Common myeloid progenitor, CD34-positive (primary cell): Measurements from ENCODE around the gene GSTO2.

Experiments used
- CTCF ChIA-PET: fragments of 350-600 bp; sonication (Branson Sonifier 250); formaldehyde crosslinking; loops from one replicate; lab custom pipeline; 2021; ENCODE audit warnings: antibody characterized with exemption; lab: Charles Lee
- POLR2A ChIA-PET: fragments of 350-600 bp; sonication (Branson Sonifier 250); formaldehyde crosslinking; loops from one replicate; lab custom pipeline; 2021; ENCODE audit warnings: antibody characterized with exemption; lab: Charles Lee
- DNase-seq, 3 donors: peaks; one replicate each; pipeline versions ENCODE4 v3.0.0 to v3.0.0-alpha.2; 2013
- H3K27ac ChIP-seq, 2 experiments: 1 replicate in 1 of 2; 2 replicates in 1 of 2; pipeline ENCODE4 v1.7.0; 2013; ENCODE audit warnings: inconsistent platforms in 2 of 2, low read length in 2 of 2, mild to moderate bottlenecking in 2 of 2, low read depth in 1 of 2, moderate library complexity in 1 of 2; ENCODE audit not compliant: severe bottlenecking in 2 of 2, insufficient read depth in 1 of 2, poor library complexity in 1 of 2
- H3K27me3 ChIP-seq, 5 experiments: replicated peaks in 2 of 5; 1 replicate in 3 of 5; 2 replicates in 2 of 5; pipeline versions ENCODE4 v1.6.1 to v1.7.0; 2013; ENCODE audit warnings: low read length in 4 of 5, mild to moderate bottlenecking in 2 of 5, moderate library complexity in 2 of 5, inconsistent platforms in 1 of 5; ENCODE audit not compliant: insufficient read depth in 5 of 5, control insufficient read depth in 4 of 5
- H3K36me3 ChIP-seq, 4 experiments: 1 replicate in 2 of 4; 2 replicates in 2 of 4; pipeline versions ENCODE4 v1.6.1 to v1.7.0; 2013; ENCODE audit warnings: low read length in 3 of 4, control low read depth in 1 of 4, mild to moderate bottlenecking in 1 of 4; ENCODE audit not compliant: control insufficient read depth in 4 of 4, insufficient read depth in 4 of 4
- H3K4me1 ChIP-seq, 4 experiments: 1 replicate in 3 of 4; 2 replicates in 1 of 4; pipeline versions ENCODE4 v1.6.1 to v1.7.1; 2013; ENCODE audit warnings: low read length in 3 of 4, mild to moderate bottlenecking in 3 of 4, control low read depth in 1 of 4, inconsistent platforms in 1 of 4, moderate library complexity in 1 of 4; ENCODE audit not compliant: control insufficient read depth in 4 of 4, insufficient read depth in 4 of 4; ENCODE audit errors: control extremely low read depth in 1 of 4
- H3K4me3 ChIP-seq, 7 experiments: 1 replicate in 4 of 7; 2 replicates in 3 of 7; pipeline versions ENCODE4 v1.5.1 to v1.7.0; 2013; ENCODE audit warnings: mild to moderate bottlenecking in 7 of 7, low read length in 6 of 7, moderate library complexity in 6 of 7, inconsistent platforms in 2 of 7, low read depth in 2 of 7, control low read depth in 1 of 7; ENCODE audit not compliant: insufficient read depth in 4 of 7, control insufficient read depth in 1 of 7; ENCODE audit errors: extremely low read depth in 1 of 7
- H3K9me3 ChIP-seq, 5 experiments: 1 replicate in 4 of 5; 2 replicates in 1 of 5; pipeline versions ENCODE4 v1.6.1 to v1.7.1; 2013; ENCODE audit warnings: low read length in 4 of 5, mild to moderate bottlenecking in 2 of 5, inconsistent platforms in 1 of 5, low read depth in 1 of 5, moderate library complexity in 1 of 5; ENCODE audit not compliant: control insufficient read depth in 4 of 5, insufficient read depth in 2 of 5; ENCODE audit errors: control extremely low read depth in 1 of 5
- WGBS: methylation state at CpG from one replicate; pipeline ENCODE4 v1.1.5; 2013; ENCODE audit not compliant: insufficient coverage; 5-methylcytosine and 5-hydroxymethylcytosine counted together

Gene GSTO2

DNA sequence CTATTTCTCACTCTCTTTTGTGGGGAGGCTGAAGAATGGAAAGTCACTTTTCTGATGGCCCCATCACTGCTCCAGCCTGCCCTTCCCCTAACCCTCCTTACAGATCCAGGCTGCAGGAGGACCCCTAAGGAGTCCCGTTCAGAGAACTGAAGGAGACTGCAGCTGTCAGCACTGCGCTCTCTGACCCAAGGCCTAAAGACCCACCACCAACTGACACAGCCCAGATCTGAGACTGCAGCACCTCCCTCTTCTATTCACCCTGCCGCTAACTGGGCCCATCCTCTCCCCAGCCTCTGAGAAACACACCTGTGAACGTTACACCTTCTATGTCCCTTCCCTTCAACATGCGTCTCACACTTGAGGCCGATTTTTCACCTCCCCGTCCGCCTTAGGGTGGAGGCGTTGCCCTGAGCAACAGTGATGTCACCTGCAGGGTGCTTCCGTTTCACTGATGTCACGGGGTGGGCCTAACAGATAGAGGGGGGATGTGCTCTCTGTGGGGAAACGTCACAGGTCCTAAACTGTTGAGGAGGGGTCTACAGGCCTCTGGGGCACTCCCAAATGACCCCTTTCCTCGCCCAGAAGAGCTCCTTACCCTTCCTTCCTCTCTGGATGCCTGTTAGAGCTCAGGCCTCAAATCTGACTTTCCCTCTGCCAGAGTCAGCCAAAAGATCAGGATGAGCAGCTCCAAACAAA, 64.2 kb downstream of the GSTO2 start:
- DNase-seq: no peak

DNA sequence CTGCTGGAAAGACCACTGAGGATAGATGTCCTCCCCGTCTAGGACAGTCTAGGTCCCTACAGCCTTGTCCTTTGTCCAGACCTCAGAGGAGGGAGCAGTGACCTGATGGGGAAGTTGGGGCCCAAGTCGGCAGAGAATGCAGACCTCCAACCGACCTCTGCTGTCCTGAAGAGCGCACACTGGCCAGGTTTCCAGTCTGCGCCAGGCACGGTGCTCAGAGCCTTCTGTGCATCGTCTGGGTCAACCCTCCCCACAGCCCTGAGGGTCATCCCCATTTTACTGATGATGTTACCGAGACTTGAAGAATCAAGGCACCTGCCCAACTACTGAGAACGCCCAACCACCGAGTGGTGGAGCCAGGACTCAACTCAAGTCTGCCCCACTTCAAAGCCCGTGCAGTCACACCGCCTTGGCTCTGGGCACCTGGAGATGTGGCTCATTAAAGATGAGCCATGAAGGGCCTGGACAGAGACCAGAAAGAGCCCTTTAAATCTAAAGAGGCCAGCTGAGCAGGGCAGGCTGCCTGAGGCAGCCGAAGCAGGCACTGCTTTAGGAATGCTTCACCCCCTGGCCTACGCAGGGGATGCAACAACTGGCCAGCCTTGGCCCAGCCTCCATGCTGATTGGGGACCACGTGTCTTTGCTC, 64.9 kb downstream of the GSTO2 start:
- ChIA-PET POLR2A (no interaction called here), CTCF (interaction anchor here (1.5 to 7.5 kb wide), 4 partner anchors 15 to 41 kb away, joined by 3 to 68 read pairs (median 27); no protein-coding TSS in a partner anchor)
- Histone ChIP-seq H3K36me3 (peaks cover 0 to 37% (median 1%) of the 10 kb centered on the region in 4 experiments), H3K9me3 (no peaks in the 10 kb centered on the region), H3K27ac (no peak overlapping the region), H3K27me3 (no peaks in the 10 kb centered on the region), H3K4me3 (no peak overlapping the region), H3K4me1 (peaks cover 23 to 66% (median 53%) of the 10 kb centered on the region in 4 experiments)
- DNase-seq: no peak
- 97% methylated on average over 15 of the region's 15 CpGs for WGBS

More for the DNA sequence above, 64.2 kb downstream of the GSTO2 start:
- H3K4me1 ChIP-seq: peaks cover 23 to 73% (median 60%) of the 10 kb centered on the region in 4 experiments
- ChIA-PET POLR2A (no interaction called here), CTCF (interaction anchor here (1.5 to 7.5 kb wide), 3 partner anchors 16 to 30 kb away, joined by 3 to 68 read pairs (median 27); no protein-coding TSS in a partner anchor)
- H3K27ac ChIP-seq: no peak overlapping the region
- H3K36me3 ChIP-seq: peaks cover 0 to 37% (median 1%) of the 10 kb centered on the region in 4 experiments
- 100% methylated on average over 11 of the region's 13 CpGs for WGBS
- no peak overlapping the region for H3K4me3 ChIP-seq
- H3K9me3 ChIP-seq: no peaks in the 10 kb centered on the region
- no peaks in the 10 kb centered on the region for H3K27me3 ChIP-seq

DNA sequence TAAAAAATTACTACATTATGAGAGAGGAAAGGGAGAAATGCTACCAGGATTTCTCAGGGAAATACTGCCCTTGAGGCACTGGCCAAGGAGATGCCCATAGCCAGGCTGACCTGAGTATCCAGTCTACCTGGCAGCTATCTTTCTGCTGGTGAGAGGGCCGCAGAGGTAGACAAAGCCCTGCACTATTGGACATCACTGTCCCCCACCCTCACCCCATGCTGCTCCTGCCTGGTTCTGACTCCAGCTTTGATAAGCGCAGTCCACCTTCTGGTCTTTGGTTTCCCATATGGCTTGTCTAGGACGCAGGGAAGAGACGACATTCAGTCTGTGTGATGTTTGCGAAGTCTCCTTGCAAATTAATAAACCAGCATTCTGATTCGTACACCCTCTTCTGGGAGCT, 65.6 kb downstream of the GSTO2 start:
- peaks cover 18 to 66% (median 53%) of the 10 kb centered on the region in 4 experiments for H3K4me1 ChIP-seq
- ChIA-PET CTCF (interaction anchor here (0.9 to 7.5 kb wide), 6 partner anchors 14 to 42 kb away, joined by 3 to 68 read pairs (median 16); no protein-coding TSS in a partner anchor), POLR2A (no interaction called here)
- WGBS: 94% methylated on average over 5 of the region's 6 CpGs
- no peaks in the 10 kb centered on the region for H3K27me3 ChIP-seq
- no peak for DNase-seq
- H3K4me3 ChIP-seq: no peak overlapping the region
- H3K36me3 ChIP-seq: peaks cover 0 to 37% (median 1%) of the 10 kb centered on the region in 4 experiments
- no peaks in the 10 kb centered on the region for H3K9me3 ChIP-seq
- H3K27ac ChIP-seq: no peak overlapping the region

DNA sequence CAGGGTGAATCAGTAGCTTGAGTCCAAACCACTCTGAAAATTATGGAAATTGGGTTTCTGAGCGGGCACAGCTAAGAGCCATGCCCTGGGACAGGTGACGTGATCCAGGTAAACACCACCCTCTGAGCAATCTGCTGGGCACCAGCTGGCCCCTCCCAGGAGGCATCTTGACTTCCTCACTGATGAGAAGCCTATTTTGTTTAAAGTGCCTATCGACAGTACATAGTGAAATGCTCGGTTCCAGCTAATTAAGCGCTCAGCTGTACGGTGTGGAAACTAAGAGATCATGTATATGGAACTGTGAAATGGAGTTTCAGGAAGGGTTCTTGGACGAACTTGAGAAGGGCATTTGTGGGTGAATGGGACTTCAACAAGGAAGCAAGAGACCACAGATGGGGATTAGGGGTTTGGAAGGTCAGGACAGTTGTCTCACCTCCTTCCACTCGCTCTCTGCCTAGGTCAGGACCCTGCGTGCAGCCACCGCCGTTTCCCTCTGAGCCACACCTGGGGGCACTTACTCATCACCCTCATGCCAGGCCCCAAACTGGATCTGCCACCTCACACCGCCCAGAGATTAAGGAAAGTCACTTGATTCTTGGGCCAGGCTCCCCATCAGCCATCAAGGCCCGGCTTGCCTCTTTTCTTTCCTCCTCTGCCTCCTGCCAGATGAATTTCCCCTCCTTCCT, 66.1 kb downstream of the GSTO2 start:
- ChIA-PET POLR2A (interaction anchor here (0.7 kb wide), 1 partner anchor 34 kb away, joined by 3 read pairs; no protein-coding TSS in a partner anchor), CTCF (interaction anchor here (0.7 to 7.5 kb wide), 9 partner anchors 14 to 102 kb away, joined by 3 to 68 read pairs (median 4); partner anchors contain the start of gene GSTO1)
- Histone ChIP-seq H3K27ac (no peak overlapping the region), H3K27me3 (no peaks in the 10 kb centered on the region), H3K4me1 (peaks cover 17 to 66% (median 53%) of the 10 kb centered on the region in 4 experiments), H3K9me3 (no peaks in the 10 kb centered on the region), H3K4me3 (peak overlapping the region in 1 of 7 experiments; percentile 15), H3K36me3 (peaks cover 0 to 37% (median 1%) of the 10 kb centered on the region in 4 experiments)
- DNase-seq: no peak
- 89% methylated on average over 12 of the region's 13 CpGs for WGBS

DNA sequence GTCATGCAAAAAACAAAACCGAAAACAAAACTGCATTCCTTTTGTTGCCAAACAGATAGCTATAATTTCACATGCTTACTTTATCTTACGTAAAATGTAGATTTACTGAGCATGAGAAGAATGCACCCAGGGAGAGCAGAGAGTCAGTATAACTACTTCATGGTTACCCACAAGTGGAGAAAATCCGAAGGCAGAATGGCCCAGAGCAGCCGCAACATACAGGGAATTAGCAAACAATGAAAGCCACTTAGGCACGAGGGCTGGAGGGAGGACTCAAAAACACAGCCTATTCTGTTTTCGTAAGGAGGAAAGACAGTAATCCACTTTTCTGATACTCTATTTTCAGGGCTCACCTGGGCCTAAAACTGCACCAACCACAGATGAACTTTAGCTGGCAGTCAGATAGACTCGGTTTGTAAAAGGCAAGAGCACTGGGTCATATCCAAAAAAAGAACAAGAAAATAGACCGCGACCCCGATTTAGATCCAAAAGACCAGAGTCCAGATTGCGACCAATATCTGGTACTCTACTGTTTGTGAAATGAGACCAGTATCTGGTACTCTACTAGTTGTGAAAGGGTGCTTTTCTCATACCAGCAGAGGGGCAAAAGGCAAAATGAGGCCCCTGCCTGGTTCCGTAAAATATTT, 68.0 kb downstream of the GSTO2 start:
- CTCF ChIA-PET: interaction anchor here (0.9 to 7.5 kb wide), 11 partner anchors 10 to 63 kb away, joined by 3 to 68 read pairs (median 7); partner anchors contain the start of gene CFAP58
- Histone ChIP-seq H3K9me3 (no peaks in the 10 kb centered on the region), H3K36me3 (peaks cover 0 to 32% (median 1%) of the 10 kb centered on the region in 4 experiments), H3K4me1 (peaks cover 21 to 56% (median 42%) of the 10 kb centered on the region in 4 experiments), H3K27me3 (no peaks in the 10 kb centered on the region), H3K27ac (peak overlapping the region in 1 of 2 experiments; percentile 96), H3K4me3 (peak overlapping the region in 6 of 7 experiments; percentile 85 to 93 (median 89))
- POLR2A ChIA-PET: interaction anchor here (1.1 to 1.4 kb wide), 2 partner anchors 8 to 13 kb away, joined by 3 to 4 read pairs; no protein-coding TSS in a partner anchor
- 55% methylated on average over 10 of the region's 12 CpGs for WGBS
- no peak for DNase-seq

DNA sequence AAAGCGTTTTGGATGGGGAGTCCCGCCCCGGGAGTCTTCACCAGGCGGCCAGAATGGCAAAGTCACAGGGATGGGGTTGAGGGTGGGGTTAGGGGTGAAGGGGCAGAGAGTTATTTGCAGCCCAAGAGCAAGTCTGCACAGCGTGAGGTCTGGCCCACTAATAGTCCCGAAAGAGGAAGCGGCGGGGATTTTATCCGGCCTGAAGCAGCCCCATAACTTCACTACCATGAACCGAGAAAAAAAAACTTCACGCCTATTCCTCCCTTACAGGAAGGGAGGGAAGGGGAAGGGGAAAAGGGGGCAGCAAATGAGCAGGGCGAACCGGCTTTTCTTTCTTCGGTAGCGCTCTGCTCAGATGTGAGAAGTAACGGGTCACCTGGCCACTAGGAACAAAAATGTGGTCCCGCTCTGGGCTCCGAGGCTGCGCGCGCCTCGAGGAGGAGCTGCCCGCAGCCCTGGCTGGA, 68.6 kb downstream of the GSTO2 start:
- CTCF ChIA-PET: interaction anchor here (0.8 to 7.5 kb wide), 14 partner anchors 9 to 64 kb away, joined by 3 to 68 read pairs (median 6); partner anchors contain the start of gene CFAP58

More for the DNA sequence above, 68.6 kb downstream of the GSTO2 start:
- no peaks in the 10 kb centered on the region for H3K9me3 ChIP-seq
- H3K27ac ChIP-seq: peak overlapping the region; percentile 86 to 96
- WGBS: 0% methylated on average over 11 of the region's 23 CpGs
- H3K4me1 ChIP-seq: peaks cover 21 to 50% (median 42%) of the 10 kb centered on the region in 4 experiments
- POLR2A ChIA-PET: interaction anchor here (1.1 to 1.4 kb wide), 2 partner anchors 9 to 12 kb away, joined by 3 to 4 read pairs; no protein-coding TSS in a partner anchor
- H3K36me3 ChIP-seq: peaks cover 0 to 26% (median 1%) of the 10 kb centered on the region in 4 experiments
- peak overlapping the region; percentile 85 to 98 (median 91) for H3K4me3 ChIP-seq
- peak in 2 of 3 donors; percentile 84 to 86 for DNase-seq
- no peaks in the 10 kb centered on the region for H3K27me3 ChIP-seq
